Tibial nerve (tissue), 3 donors: Measurements from ENCODE around the gene SRI.

Source experiments
- POLR2A ChIP-seq, 2 donors: fragments of 450-650 bp; IDR thresholded peaks; one replicate each; pipeline ENCODE4 v1.6.1; 2017; ENCODE audit warnings: antibody characterized with exemption in 2 of 2, mild to moderate bottlenecking in 2 of 2, moderate library complexity in 2 of 2
- TF ChIP-seq, protein P1 (sequence below), 5 experiments: fragments of 200-600 bp in 3 of 5; fragments of 450-650 bp in 2 of 5; sonication (generic) in 3 of 5; IDR thresholded peaks; one replicate each; pipeline ENCODE4 v1.5.1; 2016 to 2019; ENCODE audit warnings: antibody characterized with exemption in 5 of 5, mild to moderate bottlenecking in 3 of 5, moderate library complexity in 2 of 5

DNA sequence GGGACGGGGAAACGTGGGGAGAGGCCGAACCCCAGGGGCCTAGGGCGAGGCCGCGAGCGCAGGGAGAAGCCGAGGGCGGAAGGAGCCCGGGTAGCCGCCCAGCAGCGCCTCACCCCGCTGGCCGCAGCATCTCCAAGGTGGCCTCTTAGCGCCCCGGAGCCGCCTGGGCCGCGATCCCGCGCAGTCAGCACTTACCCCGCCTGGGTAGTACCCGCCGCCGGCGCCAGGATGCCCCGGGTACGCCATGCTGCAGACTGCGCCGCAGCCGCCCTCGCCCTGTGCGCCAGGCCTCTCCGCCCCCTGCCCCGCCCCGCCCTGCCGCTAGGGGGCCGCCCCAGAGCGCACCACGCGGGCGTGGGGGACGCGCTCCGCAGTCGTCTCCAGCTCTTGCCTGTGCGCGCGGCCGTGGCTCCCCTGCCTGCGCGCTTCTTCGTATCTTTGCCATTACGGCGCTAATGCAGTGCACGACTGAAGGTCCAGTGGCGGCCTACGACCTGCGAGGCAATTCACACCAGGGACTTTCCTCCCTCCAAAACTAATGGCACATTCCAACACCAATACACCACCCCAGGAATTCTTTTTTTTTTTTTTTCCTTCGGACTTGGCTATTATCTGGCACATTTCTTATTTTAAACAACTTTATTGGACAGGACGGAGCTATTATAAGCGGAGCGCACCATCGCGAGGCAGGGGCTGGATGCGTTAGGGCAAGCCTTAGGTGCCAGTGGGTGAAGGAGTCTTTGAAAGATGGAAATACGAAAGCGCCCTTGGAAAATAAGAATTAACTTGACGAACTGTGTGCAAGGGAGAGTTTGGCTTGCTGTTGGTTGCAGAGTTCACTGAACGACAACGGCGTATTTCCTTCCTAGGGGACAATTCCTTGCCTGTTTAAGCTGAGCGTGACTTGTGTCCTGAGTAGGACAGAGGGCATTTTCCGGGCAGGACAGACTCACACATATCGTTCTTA, at the start of gene SRI:
- TF ChIP-seq POLR2A (IDR thresholded peaks at IDR 0.05): peak; percentile 57 to 77
- TF ChIP-seq, protein P1, sequence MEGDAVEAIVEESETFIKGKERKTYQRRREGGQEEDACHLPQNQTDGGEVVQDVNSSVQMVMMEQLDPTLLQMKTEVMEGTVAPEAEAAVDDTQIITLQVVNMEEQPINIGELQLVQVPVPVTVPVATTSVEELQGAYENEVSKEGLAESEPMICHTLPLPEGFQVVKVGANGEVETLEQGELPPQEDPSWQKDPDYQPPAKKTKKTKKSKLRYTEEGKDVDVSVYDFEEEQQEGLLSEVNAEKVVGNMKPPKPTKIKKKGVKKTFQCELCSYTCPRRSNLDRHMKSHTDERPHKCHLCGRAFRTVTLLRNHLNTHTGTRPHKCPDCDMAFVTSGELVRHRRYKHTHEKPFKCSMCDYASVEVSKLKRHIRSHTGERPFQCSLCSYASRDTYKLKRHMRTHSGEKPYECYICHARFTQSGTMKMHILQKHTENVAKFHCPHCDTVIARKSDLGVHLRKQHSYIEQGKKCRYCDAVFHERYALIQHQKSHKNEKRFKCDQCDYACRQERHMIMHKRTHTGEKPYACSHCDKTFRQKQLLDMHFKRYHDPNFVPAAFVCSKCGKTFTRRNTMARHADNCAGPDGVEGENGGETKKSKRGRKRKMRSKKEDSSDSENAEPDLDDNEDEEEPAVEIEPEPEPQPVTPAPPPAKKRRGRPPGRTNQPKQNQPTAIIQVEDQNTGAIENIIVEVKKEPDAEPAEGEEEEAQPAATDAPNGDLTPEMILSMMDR (IDR thresholded peaks at IDR 0.05): peak; percentile 93 to 97 (median 96)
